HG02610 (cell line): ENCODE measurements around the gene SSPN.
A peak's percentile ranks its signal among the peaks of the same experiment; 100 is the strongest.
"Not testable (repeated sequence)": the region's sequence is repeated elsewhere in the genome, so short reads cannot be mapped to it uniquely, and the experiment has no call there.

ENCODE experiments used
- ATAC-seq: cut with Tn5 transposase; IDR thresholded peaks from one replicate; pipeline ENCODE4 v1.9.1; 2021; ENCODE audit warnings: mild to moderate bottlenecking, moderate library complexity; ENCODE audit not compliant: unreplicated experiment

Gene SSPN

DNA sequence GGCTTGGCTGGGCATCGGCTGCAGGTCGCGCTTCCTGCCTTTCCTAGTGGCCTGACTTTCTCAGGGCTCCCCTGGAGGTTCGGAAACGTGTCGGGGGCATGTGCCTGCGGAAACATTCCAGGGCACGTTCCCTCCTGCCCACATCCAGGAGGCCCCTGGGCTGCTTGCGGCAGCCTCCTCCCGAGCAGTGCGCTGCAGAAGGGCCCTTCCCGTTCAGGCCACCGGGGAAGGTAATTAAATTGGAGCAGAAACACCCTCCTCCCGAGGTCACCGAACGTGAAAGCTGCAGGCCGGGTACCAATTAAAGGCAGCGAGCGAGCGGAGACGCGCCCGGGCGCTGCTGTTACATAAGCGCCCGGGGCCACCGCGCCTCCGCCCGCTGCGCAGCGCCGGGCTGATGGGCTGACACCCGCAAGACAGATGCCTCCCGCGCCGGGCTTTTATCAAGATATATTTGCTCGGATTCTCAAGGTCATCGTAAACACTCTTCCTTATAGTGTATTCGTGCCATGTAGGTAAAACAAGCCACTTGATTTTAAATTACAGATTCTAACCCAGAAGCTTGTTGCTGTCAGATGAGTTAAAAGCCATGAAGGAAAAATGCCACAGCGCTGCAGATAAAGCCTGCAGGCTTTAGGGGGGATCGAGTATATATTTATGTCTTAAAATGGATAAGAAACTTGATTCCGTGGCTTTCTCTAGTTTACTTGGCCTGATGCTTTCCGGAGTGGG, 31.4 kb downstream of the SSPN start:
- peak; percentile 45 for ATAC-seq

- no peak for ATAC-seq
These were observed 32.0 kb downstream of the SSPN start for GRCh38 chr12:26227361-26227745.

- no peak for ATAC-seq
These were observed 34.5 kb downstream of the SSPN start for GRCh38 chr12:26229910-26230309.

GRCh38 chr12:26231470-26231869, 36.1 kb downstream of the SSPN start:
- ATAC-seq = no peak

GRCh38 chr12:26231921-26232320, 36.5 kb downstream of the SSPN start:
- ATAC-seq = no peak

GRCh38 chr12:26233631-26234030, 38.3 kb downstream of the SSPN start:
- no peak for ATAC-seq

- ATAC-seq = not testable (repeated sequence)
These were observed 40.1 kb downstream of the SSPN start for GRCh38 chr12:26235465-26235864.

DNA sequence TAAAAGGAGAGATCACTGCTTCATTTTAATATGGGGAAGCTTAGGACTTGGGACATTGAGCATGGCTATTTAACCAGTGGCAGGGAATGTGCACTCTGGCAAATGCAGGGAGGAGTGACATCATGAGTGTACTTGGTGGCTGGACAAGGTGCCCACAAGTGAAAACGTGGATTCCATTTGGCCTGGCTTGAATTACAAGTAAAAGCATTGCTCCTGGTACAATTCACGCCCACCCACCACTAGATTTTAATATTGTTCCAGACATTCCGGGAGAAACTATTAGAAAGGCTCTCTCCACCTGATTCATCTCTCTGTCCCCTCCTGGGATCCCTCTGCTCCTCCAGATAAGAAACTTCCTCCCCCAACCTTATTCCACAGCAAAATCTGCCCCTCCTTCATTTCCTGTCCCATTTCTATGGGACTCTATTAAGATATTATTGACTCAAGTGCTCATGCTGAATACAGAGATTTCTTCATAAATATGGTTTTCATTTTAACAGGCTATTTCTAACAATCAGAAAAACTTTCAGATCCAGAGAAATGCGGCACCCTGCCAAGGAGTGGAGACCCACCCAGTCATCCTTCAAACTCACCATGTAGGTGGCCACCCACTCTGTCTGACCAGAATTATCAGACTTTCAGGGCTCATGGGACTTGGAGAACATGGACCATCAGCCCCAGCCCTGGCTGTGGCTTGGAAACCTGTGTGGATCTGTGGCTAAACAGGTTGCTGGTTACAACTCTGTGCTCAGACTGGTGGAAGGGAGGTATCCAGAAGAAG, 43.2 kb downstream of the SSPN start:
- ATAC-seq = no peak

DNA sequence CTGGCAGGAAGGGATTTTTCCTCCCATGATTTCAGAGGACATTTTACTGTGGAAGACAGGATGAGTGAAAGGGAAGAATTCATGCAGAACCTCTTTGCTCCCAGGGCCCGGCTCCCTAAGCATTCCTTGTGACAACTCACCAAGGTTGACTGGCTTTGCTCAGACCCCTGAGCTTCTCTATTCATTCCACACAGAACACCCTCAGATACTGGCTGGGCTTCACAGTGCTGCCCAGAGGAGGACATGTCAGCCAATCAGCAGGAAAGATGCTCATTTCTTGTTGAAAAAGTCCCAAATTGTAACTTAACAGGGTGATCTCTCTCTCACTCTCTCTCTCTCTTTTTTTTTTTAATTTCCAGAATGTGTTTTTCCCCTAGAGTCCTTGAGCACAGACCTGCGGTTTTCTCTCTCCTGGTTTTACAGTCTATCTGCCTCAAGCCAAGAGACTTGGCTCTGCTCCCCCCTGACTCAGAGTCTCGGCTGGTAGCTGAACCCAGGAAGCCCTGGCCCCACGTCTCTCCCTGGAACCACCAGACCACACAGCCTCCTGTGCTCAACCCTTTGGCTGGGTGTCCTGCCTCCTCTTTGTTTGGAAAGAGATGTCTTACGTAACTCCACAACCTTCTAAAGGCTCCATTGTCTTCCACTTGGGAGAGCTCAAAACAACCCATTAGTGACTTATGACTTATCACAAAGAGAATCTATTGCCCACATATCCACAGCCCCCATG, 43.9 kb downstream of the SSPN start:
- no peak for ATAC-seq

DNA sequence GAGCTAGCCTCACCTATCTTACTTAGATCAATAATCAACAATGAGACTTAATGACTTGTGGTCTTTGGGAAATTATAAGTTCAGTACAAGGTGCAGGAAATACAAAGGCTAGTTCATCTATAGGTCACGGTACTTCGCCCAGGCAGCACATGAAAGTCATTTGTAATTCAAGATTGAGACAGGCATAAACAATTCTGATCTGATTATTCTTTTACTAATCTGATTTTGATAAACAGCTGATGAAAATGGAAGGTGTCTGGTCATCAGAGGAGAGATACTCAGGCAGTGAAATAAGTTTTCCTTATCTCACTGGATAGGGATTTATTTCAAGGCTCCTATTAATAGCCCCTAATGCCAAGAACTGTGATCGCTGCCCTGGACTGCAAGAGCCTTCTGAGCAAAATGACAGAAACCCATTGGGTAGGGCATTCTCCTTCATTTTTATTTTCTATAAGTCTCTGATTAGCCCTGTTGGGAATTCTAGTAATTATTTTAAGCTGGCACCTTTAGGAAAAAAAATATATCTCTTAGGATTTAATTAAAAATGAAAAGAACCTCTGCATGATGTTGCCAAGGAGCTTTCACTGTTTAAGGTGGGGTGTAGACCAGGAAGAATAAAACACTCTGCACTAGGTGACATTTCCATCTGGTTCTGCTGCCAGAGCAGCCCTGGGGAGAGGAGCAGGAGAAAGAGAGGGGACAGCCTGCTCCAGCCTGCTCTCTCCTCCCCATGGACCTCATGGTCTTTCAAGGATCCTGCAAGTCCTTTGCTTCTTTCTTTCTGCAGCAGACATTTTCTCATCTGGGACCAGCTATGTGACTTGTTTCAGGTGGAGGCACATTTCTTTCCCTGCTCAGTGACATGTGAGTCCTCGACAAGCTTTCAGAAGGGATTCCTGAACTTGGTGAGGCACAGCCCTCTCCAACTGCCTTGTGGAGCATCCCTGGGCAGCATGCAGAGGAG, 44.8 kb downstream of the SSPN start:
- no peak for ATAC-seq

- no peak for ATAC-seq
These were observed 45.7 kb downstream of the SSPN start for GRCh38 chr12:26241080-26241479.

- ATAC-seq = no peak
These were observed 47.3 kb downstream of the SSPN start for GRCh38 chr12:26242683-26243082.

DNA sequence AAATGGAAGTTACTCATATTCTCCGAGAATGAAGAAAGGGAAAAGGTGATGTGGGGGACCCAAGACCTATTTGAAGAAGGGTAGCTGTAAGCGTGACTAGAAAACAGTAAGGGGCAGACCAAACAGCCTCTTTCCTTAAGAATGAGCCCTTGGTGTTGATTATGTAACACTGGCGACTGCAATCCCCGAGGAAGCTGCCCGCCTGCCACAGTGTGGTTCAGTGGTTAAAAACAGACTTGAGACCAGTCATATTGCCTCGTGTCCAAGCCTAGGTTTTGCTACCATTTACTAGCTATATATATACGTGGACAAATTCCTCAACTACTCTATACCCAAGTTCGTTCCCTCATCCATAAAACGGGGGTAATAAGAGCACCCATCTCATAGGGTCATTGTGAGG, 49.1 kb downstream of the SSPN start:
- no peak for ATAC-seq

- no peak for ATAC-seq
These were observed 50.0 kb downstream of the SSPN start for GRCh38 chr12:26245175-26245942.

- no peak for ATAC-seq
These were observed 51.3 kb downstream of the SSPN start for GRCh38 chr12:26246483-26247164.

GRCh38 chr12:26247873-26248272, 52.5 kb downstream of the SSPN start:
- ATAC-seq = no peak

DNA sequence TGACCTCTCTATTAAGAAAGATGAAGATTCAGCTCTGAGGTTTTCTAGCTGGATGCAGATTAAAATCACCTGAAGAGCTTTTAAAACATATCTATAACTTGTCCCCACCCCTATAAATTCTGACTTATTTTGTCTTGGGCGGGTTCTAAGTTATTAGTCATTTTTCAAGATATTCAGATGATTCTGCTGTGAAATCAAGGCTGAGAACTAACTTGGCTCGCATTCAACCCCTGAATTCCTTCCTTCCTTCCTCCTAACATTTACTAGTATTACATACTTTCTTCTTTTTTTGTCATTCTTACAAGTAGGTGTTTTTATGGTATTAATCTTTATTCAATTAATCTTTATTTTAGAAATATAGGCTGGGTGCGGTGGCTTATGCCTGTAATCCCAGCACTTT, 55.4 kb downstream of the SSPN start:
- no peak for ATAC-seq

GRCh38 chr12:26251600-26251999, 56.2 kb downstream of the SSPN start:
- no peak for ATAC-seq

- no peak for ATAC-seq
These were observed 57.6 kb downstream of the SSPN start for GRCh38 chr12:26252946-26253345.
